Measurements from ENCODE around the gene TAS1R3.

The TAS1R3 gene

GRCh38 chr1:1346501-1346890 lies 15.4 kb downstream of the TAS1R3 start:
- no peaks in the 10 kb centered on the region for H3K27me3 Mint-ChIP-seq (ENCODE audit: low read depth)
- peak overlapping the region in 2 of 3 experiments; percentile 44 to 76 for H3K27ac Mint-ChIP-seq

GRCh38 chr1:1347026-1347595 lies 16.0 kb downstream of the TAS1R3 start:
- Mint-ChIP-seq H3K4me1 (peaks cover 10% of the 10 kb centered on the region), H3K36me3 (ENCODE audit: low read depth) (peaks cover under 1% of the 10 kb centered on the region), H3K27ac (peak overlapping the region; percentile 44 to 76 (median 55)), H3K27me3 (ENCODE audit: low read depth) (peaks cover 2% of the 10 kb centered on the region), H3K4me3 (peak overlapping the region; percentile 82 to 85 (median 83)), H3K9me3 (no peaks in the 10 kb centered on the region)
- no peak for TF ChIP-seq CTCF (IDR thresholded peaks at IDR 0.05; ENCODE audit: unreplicated experiment in 3 of 3)

More at GRCh38 chr1:1346501-1346890, 15.4 kb downstream of the TAS1R3 start:
- Mint-ChIP-seq H3K9me3 (no peaks in the 10 kb centered on the region), H3K4me3 (peak overlapping the region; percentile 82 to 85 (median 83)), H3K4me1 (peaks cover 7% of the 10 kb centered on the region), H3K36me3 (ENCODE audit: low read depth) (no peaks in the 10 kb centered on the region)
- no peak for TF ChIP-seq CTCF (IDR thresholded peaks at IDR 0.05; ENCODE audit: unreplicated experiment in 3 of 3)

- H3K9me3 Mint-ChIP-seq: no peaks in the 10 kb centered on the region
- peak overlapping the region; percentile 44 to 76 (median 55) for H3K27ac Mint-ChIP-seq
- peaks cover 9% of the 10 kb centered on the region for H3K27me3 Mint-ChIP-seq (ENCODE audit: low read depth)
- peaks cover 7% of the 10 kb centered on the region for H3K36me3 Mint-ChIP-seq (ENCODE audit: low read depth)
- TF ChIP-seq CTCF (IDR thresholded peaks at IDR 0.05; ENCODE audit: unreplicated experiment in 3 of 3): no peak
- H3K4me3 Mint-ChIP-seq: peak overlapping the region; percentile 82 to 85 (median 83)
- peaks cover 17% of the 10 kb centered on the region for H3K4me1 Mint-ChIP-seq
These were observed 16.8 kb downstream of the TAS1R3 start for GRCh38 chr1:1347663-1348419.

- no peaks in the 10 kb centered on the region for H3K9me3 Mint-ChIP-seq
- H3K4me3 Mint-ChIP-seq: peak overlapping the region; percentile 83 to 86 (median 85)
- peaks cover 8% of the 10 kb centered on the region for H3K36me3 Mint-ChIP-seq (ENCODE audit: low read depth)
- peaks cover 18% of the 10 kb centered on the region for H3K4me1 Mint-ChIP-seq
- H3K27ac Mint-ChIP-seq: peak overlapping the region in 1 of 3 experiments; percentile 76
- H3K27me3 Mint-ChIP-seq (ENCODE audit: low read depth): peaks cover 11% of the 10 kb centered on the region
- TF ChIP-seq CTCF (IDR thresholded peaks at IDR 0.05; ENCODE audit: unreplicated experiment in 3 of 3): no peak
These were observed 17.6 kb downstream of the TAS1R3 start for GRCh38 chr1:1348420-1349255.

GRCh38 chr1:1349256-1350012 lies 18.4 kb downstream of the TAS1R3 start, which contains the start of gene DVL1:
TSS of gene DVL1 (minus strand) at chr1:1349418. CDS start at chr1:1349065, 353 bp downstream.
- Mint-ChIP-seq H3K27me3 (ENCODE audit: low read depth) (peaks cover 11% of the 10 kb centered on the region), H3K4me3 (peak within 1 kb of the TSS; percentile 83 to 86 (median 85)), H3K4me1 (peaks cover 18% of the 10 kb centered on the region), H3K27ac (peak within 1 kb of the TSS in 1 of 3 experiments; percentile 76), H3K36me3 (ENCODE audit: low read depth) (peaks cover 8% of the 10 kb centered on the region), H3K9me3 (no peaks in the 10 kb centered on the region)
- peak; percentile 41 to 56 (median 53) for TF ChIP-seq CTCF (IDR thresholded peaks at IDR 0.05; ENCODE audit: unreplicated experiment in 3 of 3)
